IMR-90 (cell line): ENCODE measurements around the gene IL36RN. TPM values are rescaled to one million over a fixed set of nuclear protein-coding genes. Genes with fewer than 3 reads are reported as not detected.

Experiments used
- ATAC-seq: fragments of 200-7000 bp; cut with Tn5 transposase; 2 replicates; pipeline ENCODE4 v1.9.1; 2020; ENCODE audit warnings: low read depth, mild to moderate bottlenecking, moderate library complexity
- BruUV-seq: library from RNA; stranded (reverse); fragments of 400-500 nt; replicated peaks from 2 replicates; lab custom pipeline; 2021; lab: Mats Ljungman, UMichigan
- CTCF ChIA-PET: fragments of 300-600 bp; formaldehyde crosslinking; extraction: SDS; loops from one replicate; lab custom pipeline; 2021; ENCODE audit warnings: antibody characterized with exemption; lab: Yijun Ruan, JAX
- POLR2A ChIA-PET: fragments of 300-600 bp; sonication (Branson Sonifier 250); formaldehyde crosslinking; loops from one replicate; lab custom pipeline; 2022; ENCODE audit warnings: antibody characterized with exemption; ENCODE audit not compliant: unreplicated experiment; lab: Charles Lee
- DNase-seq: peaks from one replicate; pipeline ENCODE4 v3.0.0; 2013
- H2AFZ ChIP-seq: replicated peaks from 2 replicates; pipeline ENCODE3; 2013; ENCODE audit warnings: low read length, mild to moderate bottlenecking; ENCODE audit not compliant: poor library complexity
- H2AK5ac ChIP-seq: 2 replicates; pipeline ENCODE4 v1.6.1; 2013; ENCODE audit warnings: low read depth, low read length, inconsistent platforms
- H2AK9ac ChIP-seq: replicated peaks from 2 replicates; pipeline ENCODE3; 2013; ENCODE audit warnings: mild to moderate bottlenecking, low read depth, low read length, moderate library complexity; ENCODE audit not compliant: poor library complexity
- H2BK120ac ChIP-seq: 2 replicates; pipeline ENCODE4 v1.6.1; 2013; ENCODE audit warnings: low read depth, low read length, inconsistent platforms
- H2BK15ac ChIP-seq: 3 replicates; pipeline ENCODE4 v1.6.1; 2013; ENCODE audit warnings: low read depth, low read length, inconsistent platforms
- H2BK20ac ChIP-seq: 2 replicates; pipeline ENCODE4 v1.6.1; 2013; ENCODE audit warnings: low read depth, mild to moderate bottlenecking, inconsistent platforms, low read length, moderate library complexity
- H2BK5ac ChIP-seq: 2 replicates; pipeline ENCODE4 v1.6.1; 2013; ENCODE audit warnings: mild to moderate bottlenecking, low read depth, low read length, inconsistent platforms; ENCODE audit not compliant: poor library complexity, severe bottlenecking
- H3K14ac ChIP-seq: replicated peaks from 2 replicates; pipeline ENCODE4 v1.6.1; 2013; ENCODE audit warnings: low read depth, low read length, inconsistent platforms
- H3K18ac ChIP-seq: 2 replicates; pipeline ENCODE4 v1.6.1; 2013; ENCODE audit warnings: low read depth, low read length, control low read depth
- H3K23ac ChIP-seq: 2 replicates; pipeline ENCODE4 v1.6.1; 2013; ENCODE audit warnings: low read depth, low read length, inconsistent platforms
- H3K27ac ChIP-seq: 2 replicates; pipeline ENCODE4 v1.5.1; 2013; ENCODE audit warnings: mild to moderate bottlenecking, control low read depth, low read length; ENCODE audit not compliant: insufficient read depth
- H3K27me3 ChIP-seq: 2 replicates; pipeline ENCODE4 v1.6.1; 2013; ENCODE audit warnings: low read length; ENCODE audit not compliant: control insufficient read depth, insufficient read depth
- H3K36me3 ChIP-seq: 2 replicates; pipeline ENCODE4 v1.6.1; 2013; ENCODE audit warnings: low read length, mixed read lengths; ENCODE audit not compliant: control insufficient read depth, insufficient read depth
- H3K4ac ChIP-seq: 2 replicates; pipeline ENCODE4 v1.6.1; 2013; ENCODE audit warnings: low read depth, low read length, inconsistent platforms
- H3K4me1 ChIP-seq: 2 replicates; pipeline ENCODE4 v1.6.1; 2013; ENCODE audit warnings: low read length, mixed read lengths; ENCODE audit not compliant: control insufficient read depth, insufficient read depth
- H3K4me2 ChIP-seq: 2 replicates; pipeline ENCODE4 v1.6.1; 2013; ENCODE audit warnings: low read depth, mild to moderate bottlenecking, control low read depth, low read length, moderate library complexity
- H3K4me3 ChIP-seq: 2 replicates; pipeline ENCODE4 v1.5.1; 2013; ENCODE audit warnings: low read depth, mild to moderate bottlenecking, control low read depth, low read length, moderate library complexity; ENCODE audit not compliant: insufficient read depth
- H3K56ac ChIP-seq: 2 replicates; pipeline ENCODE4 v1.6.1; 2013; ENCODE audit warnings: low read length, inconsistent platforms; ENCODE audit not compliant: insufficient read depth; ENCODE audit errors: extremely low read depth
- H3K79me1 ChIP-seq, 2 experiments: 2 replicates each; pipeline ENCODE4 v1.6.1; 2013; ENCODE audit warnings: low read length in 2 of 2, inconsistent platforms in 1 of 2, low read depth in 1 of 2
- H3K9ac ChIP-seq: 2 replicates; pipeline ENCODE4 v1.6.1; 2013; ENCODE audit warnings: low read depth, low read length, control low read depth
- H3K9me1 ChIP-seq: 2 replicates; pipeline ENCODE4 v1.6.1; 2013; ENCODE audit warnings: low read length, inconsistent platforms; ENCODE audit not compliant: insufficient read depth
- H3K9me3 ChIP-seq: 2 replicates; pipeline ENCODE4 v1.6.1; 2013; ENCODE audit warnings: low read length; ENCODE audit not compliant: control insufficient read depth, insufficient read depth
- H4K20me1 ChIP-seq: 2 replicates; pipeline ENCODE4 v1.6.1; 2013; ENCODE audit warnings: low read length, inconsistent platforms; ENCODE audit not compliant: insufficient read depth
- H4K5ac ChIP-seq: 2 replicates; pipeline ENCODE4 v1.6.1; 2013; ENCODE audit warnings: mild to moderate bottlenecking, low read depth, low read length, control low read depth
- H4K8ac ChIP-seq, 2 experiments: 2 replicates each; pipeline ENCODE4 v1.6.1; 2013; ENCODE audit warnings: low read depth in 2 of 2, low read length in 2 of 2, control low read depth in 1 of 2, inconsistent platforms in 1 of 2
- H4K91ac ChIP-seq: 2 replicates; pipeline ENCODE4 v1.6.1; 2013; ENCODE audit warnings: low read depth, low read length, inconsistent platforms; ENCODE audit not compliant: insufficient read depth
- BHLHE40 ChIP-seq: fragments of 150-350 bp; IDR thresholded peaks from 2 replicates; pipeline ENCODE4 v1.6.1; 2016; ENCODE audit warnings: mild to moderate bottlenecking, low read depth, low read length
- CEBPB ChIP-seq: IDR thresholded peaks from 2 replicates; pipeline ENCODE4 v1.6.1; 2012; ENCODE audit warnings: low read depth, low read length, improper control_type of control experiment
- FOS ChIP-seq: fragments of 150-350 bp; IDR thresholded peaks from 2 replicates; pipeline ENCODE4 v1.6.1; 2016; ENCODE audit warnings: low read depth, low read length
- MAFK ChIP-seq: IDR thresholded peaks from 2 replicates; pipeline ENCODE4 v1.6.1; 2012; ENCODE audit warnings: low read depth, low read length, improper control_type of control experiment
- MAZ ChIP-seq: IDR thresholded peaks from 2 replicates; pipeline ENCODE4 v1.6.1; 2012; ENCODE audit warnings: low read depth, mild to moderate bottlenecking, low read length, improper control_type of control experiment, moderate library complexity, borderline replicate concordance
- MXI1 ChIP-seq: IDR thresholded peaks from 2 replicates; pipeline ENCODE4 v1.6.1; 2012; ENCODE audit warnings: low read depth, mild to moderate bottlenecking, low read length, moderate library complexity, borderline replicate concordance
- NFE2L2 ChIP-seq: fragments of 150-350 bp; IDR thresholded peaks from 2 replicates; pipeline ENCODE4 v1.6.1; 2016; ENCODE audit warnings: low read depth, mild to moderate bottlenecking, low read length
- POLR2A ChIP-seq: IDR thresholded peaks from 2 replicates; pipeline ENCODE4 v1.6.1; 2012; ENCODE audit warnings: mild to moderate bottlenecking, low read depth, low read length
- RFX5 ChIP-seq: IDR thresholded peaks from 2 replicates; pipeline ENCODE4 v1.8.0; 2012; ENCODE audit warnings: low read depth, mild to moderate bottlenecking, low read length, moderate library complexity
- SMC3 ChIP-seq: fragments of 150-350 bp; IDR thresholded peaks from 2 replicates; pipeline ENCODE4 v1.6.1; 2016; ENCODE audit warnings: low read depth, mild to moderate bottlenecking, antibody characterized with exemption, low read length, moderate library complexity
- USF2 ChIP-seq: fragments of 150-350 bp; IDR thresholded peaks from 2 replicates; pipeline ENCODE4 v1.6.1; 2017; ENCODE audit warnings: mild to moderate bottlenecking, antibody characterized with exemption, low read length, low read depth
- WGBS, 2 experiments: methylation state at CpG; one replicate each; pipeline versions ENCODE4 v1.1.5 to v1.1.7; 2013; ENCODE audit warnings: missing lambda C conversion rate in 2 of 2; ENCODE audit not compliant: insufficient read length in 1 of 2; ENCODE audit errors: extremely low coverage in 2 of 2; 5-methylcytosine and 5-hydroxymethylcytosine counted together
- dilution Hi-C: fragments of 300-500 bp; cut with HindIII; formaldehyde crosslinking; loops from one replicate; pipeline ENCODE4 v1.14.3; 2018; ENCODE audit warnings: low sequenced_read_pairs; ENCODE audit not compliant: unreplicated experiment
- in situ Hi-C: fragments of 300-500 bp; cut with MboI; formaldehyde crosslinking; loops from 3 replicates; pipeline ENCODE4 v1.14.3; 2019; ENCODE audit warnings: low sequenced_read_pairs, inconsistent platforms, mixed read lengths
- intact Hi-C: fragments of 100-400 bp; cut with micrococcal nuclease; formaldehyde crosslinking; loops from 2 replicates; pipeline ENCODE4 v1.10.0; 2022
- polyA plus RNA-seq, 3 experiments: library from polyadenylated mRNA; depleted of rRNA; stranded (reverse); fragments of >200 nt; gene quantifications; 2 replicates each; pipeline ENCODE4 v1.2.3, GENCODE V29; 2012; ENCODE audit warnings: low replicate concordance in 1 of 3
- total RNA-seq: library from RNA; depleted of rRNA; stranded (reverse); fragments of >200 nt; gene quantifications from 2 replicates; pipeline ENCODE4 v1.2.3, GENCODE V29; 2012
- TF ChIP-seq, protein P1 (sequence below): conservative IDR thresholded peaks from 2 replicates; pipeline ENCODE4 v1.5.1; 2012; ENCODE audit warnings: mild to moderate bottlenecking, low read depth, low read length, improper control_type of control experiment

Gene IL36RN
- total and polyA plus RNA-seq, 2 of the 4 experiments (the other 2 are of a cell fraction) = not detected

- Histone ChIP-seq H3K9me3 (no peaks in the 10 kb centered on the region), H3K4me3 (no peak overlapping the region), H2BK15ac (no peak overlapping the region), H2AK5ac (no peak overlapping the region), H2BK5ac (no peak overlapping the region), H3K9ac (no peak overlapping the region), H4K5ac (no peak overlapping the region), H3K79me1 (no peaks in the 10 kb centered on the region), H3K23ac (no peak overlapping the region), H2BK120ac (no peak overlapping the region), H3K36me3 (no peaks in the 10 kb centered on the region), H3K4me2 (no peak overlapping the region), H3K27me3 (peaks cover 16% of the 10 kb centered on the region), H2AFZ (no peak overlapping the region), H2BK20ac (no peak overlapping the region), H4K91ac (no peak overlapping the region), H3K4me1 (no peaks in the 10 kb centered on the region), H3K9me1 (no peaks in the 10 kb centered on the region), H4K20me1 (no peaks in the 10 kb centered on the region), H3K4ac (no peak overlapping the region), H3K27ac (no peak overlapping the region), H4K8ac (no peak overlapping the region), H3K56ac (no peak overlapping the region), H3K14ac (no peak overlapping the region), H3K18ac (no peak overlapping the region), H2AK9ac (no peak overlapping the region)
- no peak for ATAC-seq
- DNase-seq = no peak
- TF ChIP-seq, protein P1, sequence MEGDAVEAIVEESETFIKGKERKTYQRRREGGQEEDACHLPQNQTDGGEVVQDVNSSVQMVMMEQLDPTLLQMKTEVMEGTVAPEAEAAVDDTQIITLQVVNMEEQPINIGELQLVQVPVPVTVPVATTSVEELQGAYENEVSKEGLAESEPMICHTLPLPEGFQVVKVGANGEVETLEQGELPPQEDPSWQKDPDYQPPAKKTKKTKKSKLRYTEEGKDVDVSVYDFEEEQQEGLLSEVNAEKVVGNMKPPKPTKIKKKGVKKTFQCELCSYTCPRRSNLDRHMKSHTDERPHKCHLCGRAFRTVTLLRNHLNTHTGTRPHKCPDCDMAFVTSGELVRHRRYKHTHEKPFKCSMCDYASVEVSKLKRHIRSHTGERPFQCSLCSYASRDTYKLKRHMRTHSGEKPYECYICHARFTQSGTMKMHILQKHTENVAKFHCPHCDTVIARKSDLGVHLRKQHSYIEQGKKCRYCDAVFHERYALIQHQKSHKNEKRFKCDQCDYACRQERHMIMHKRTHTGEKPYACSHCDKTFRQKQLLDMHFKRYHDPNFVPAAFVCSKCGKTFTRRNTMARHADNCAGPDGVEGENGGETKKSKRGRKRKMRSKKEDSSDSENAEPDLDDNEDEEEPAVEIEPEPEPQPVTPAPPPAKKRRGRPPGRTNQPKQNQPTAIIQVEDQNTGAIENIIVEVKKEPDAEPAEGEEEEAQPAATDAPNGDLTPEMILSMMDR = no peak
- TF ChIP-seq MAZ (no peak), FOS (no peak), NFE2L2 (no peak), BHLHE40 (no peak), SMC3 (no peak), USF2 (no peak), MAFK (no peak), MXI1 (no peak), POLR2A (no peak), RFX5 (no peak), CEBPB (no peak)
- ChIA-PET CTCF (no interaction called here), POLR2A (no interaction called here)
- dilution Hi-C loops (no loop called here), in situ Hi-C loops (no loop called here), intact Hi-C loops (no loop called here)
- 100% methylated on average over 1 of the region's 4 CpGs; no CpG with 5 or more reads in 1 of the 2 experiments for WGBS, 2 experiments
- no TSS peak for BruUV-seq
These were observed 20.1 kb downstream of the IL36RN start for GRCh38 chr2:113079131-113079530.
